Endothelial cell of umbilical vein (primary cell): Measurements from ENCODE around the gene SFSWAP. TPM values are rescaled to one million over a fixed set of nuclear protein-coding genes. Genes with fewer than 3 reads are reported as not detected.

Experiments used
- BruUV-seq: library from RNA; stranded (reverse); fragments of 400-500 nt; replicated peaks from 2 replicates; lab custom pipeline; 2021; lab: Mats Ljungman, UMichigan
- CTCF ChIA-PET: fragments of 300-600, 350-600 bp; sonication (Branson Sonifier 250); formaldehyde crosslinking; loops from one replicate; lab custom pipeline; 2021; ENCODE audit warnings: antibody characterized with exemption, inconsistent platforms; lab: Charles Lee
- POLR2A ChIA-PET: fragments of 300-600, 350-600 bp; sonication (Branson Sonifier 250); formaldehyde crosslinking; loops from one replicate; lab custom pipeline; 2021; ENCODE audit warnings: antibody characterized with exemption, inconsistent platforms; lab: Charles Lee
- DNase-seq: peaks from one replicate; pipeline ENCODE4 v3.0.0-alpha.2; 2011; ENCODE audit warnings: low read depth, low spot score
- FAIRE-seq: peaks from 2 replicates; lab custom pipeline; 2011; peaks lifted over from hg19 to GRCh38; lab: Jason Lieb, UNC
- H2AFZ ChIP-seq: 2 replicates; pipeline ENCODE4 v1.6.0; 2012; ENCODE audit warnings: low read depth, low read length, control low read depth, inconsistent platforms
- H3K27ac ChIP-seq: 2 replicates; pipeline ENCODE4 v1.5.1; 2011; ENCODE audit warnings: low read depth, mild to moderate bottlenecking, control low read depth, low read length, moderate library complexity; ENCODE audit not compliant: insufficient read depth
- H3K27me3 ChIP-seq, 2 experiments: 2 replicates each; pipeline versions ENCODE4 v1.6.0 to v1.6.1; 2011; ENCODE audit warnings: low read length in 2 of 2, mixed read lengths in 1 of 2; ENCODE audit not compliant: control insufficient read depth in 2 of 2, insufficient read depth in 2 of 2
- H3K36me3 ChIP-seq, 2 experiments: 2 replicates in 1 of 2; 3 replicates in 1 of 2; pipeline ENCODE4 v1.5.1; 2011; ENCODE audit warnings: low read length in 2 of 2, mild to moderate bottlenecking in 1 of 2, moderate library complexity in 1 of 2; ENCODE audit not compliant: control insufficient read depth in 2 of 2, insufficient read depth in 2 of 2; ENCODE audit errors: extremely low read depth in 1 of 2
- H3K4me1 ChIP-seq: 3 replicates; pipeline ENCODE4 v1.5.1; 2011; ENCODE audit warnings: mild to moderate bottlenecking, low read length; ENCODE audit not compliant: control insufficient read depth, insufficient read depth; ENCODE audit errors: extremely low read depth
- H3K4me2 ChIP-seq: 2 replicates; pipeline ENCODE4 v1.6.1; 2011; ENCODE audit warnings: low read length, control low read depth, mixed read lengths; ENCODE audit not compliant: insufficient read depth
- H3K4me3 ChIP-seq, 3 experiments: fragments of 200-600 bp in 1 of 3; sonication (generic), shearing (Covaris generic) in 1 of 3; replicated peaks in 1 of 3; 2 replicates each; pipeline ENCODE4 v1.5.1; 2011 to 2016; ENCODE audit warnings: control low read depth in 3 of 3, low read length in 3 of 3, mild to moderate bottlenecking in 2 of 3, inconsistent platforms in 1 of 3, low read depth in 1 of 3, moderate library complexity in 1 of 3; ENCODE audit not compliant: insufficient read depth in 1 of 3
- H3K79me2 ChIP-seq: 2 replicates; pipeline ENCODE4 v1.6.0; 2012; ENCODE audit warnings: low read length, inconsistent platforms; ENCODE audit not compliant: control insufficient read depth, insufficient read depth
- H3K9ac ChIP-seq: replicated peaks from 2 replicates; pipeline ENCODE3; 2011; ENCODE audit warnings: low read length, control low read depth; ENCODE audit not compliant: insufficient read depth; ENCODE audit errors: extremely low read depth
- H3K9me1 ChIP-seq: replicated peaks from 3 replicates; pipeline ENCODE4 v1.6.0; 2011; ENCODE audit warnings: mild to moderate bottlenecking, low read length; ENCODE audit not compliant: control insufficient read depth, insufficient read depth; ENCODE audit errors: extremely low read depth
- H3K9me3 ChIP-seq: replicated peaks from 2 replicates; pipeline ENCODE4 v1.5.1; 2012; ENCODE audit warnings: low read length, inconsistent platforms; ENCODE audit not compliant: control insufficient read depth, insufficient read depth
- H4K20me1 ChIP-seq: replicated peaks from 2 replicates; pipeline ENCODE3; 2011; ENCODE audit warnings: mild to moderate bottlenecking, low read length; ENCODE audit not compliant: control insufficient read depth, insufficient read depth; ENCODE audit errors: extremely low read depth
- EZH2 ChIP-seq: IDR thresholded peaks from 2 replicates; pipeline ENCODE4 v1.6.1; 2012; ENCODE audit warnings: borderline replicate concordance, low read depth, mild to moderate bottlenecking, moderate library complexity, low read length, inconsistent platforms; ENCODE audit not compliant: severe bottlenecking
- FOS ChIP-seq: IDR thresholded peaks from 2 replicates; pipeline ENCODE4 v1.6.1; 2011; ENCODE audit warnings: mild to moderate bottlenecking, low read length, moderate library complexity, borderline replicate concordance; ENCODE audit not compliant: insufficient read depth
- GATA2 ChIP-seq: IDR thresholded peaks from 2 replicates; pipeline ENCODE4 v1.7.0; 2011; ENCODE audit warnings: low read depth, mild to moderate bottlenecking, moderate library complexity, mixed read lengths, low read length; ENCODE audit not compliant: insufficient read length, insufficient read depth
- JUN ChIP-seq: IDR thresholded peaks from 2 replicates; pipeline ENCODE4 v1.6.1; 2011; ENCODE audit warnings: borderline replicate concordance, low read depth; ENCODE audit not compliant: insufficient read length, insufficient read depth
- MYC ChIP-seq: IDR thresholded peaks from one replicate; pipeline ENCODE4 v1.6.1; 2011; ENCODE audit warnings: mild to moderate bottlenecking, low read depth, low read length
- POLR2A ChIP-seq: IDR thresholded peaks from 2 replicates; pipeline ENCODE4 v1.6.1; 2012; ENCODE audit warnings: low read depth, mild to moderate bottlenecking, control low read depth, low read length
- POLR2AphosphoS5 ChIP-seq: IDR thresholded peaks from 2 replicates; pipeline ENCODE4 v1.6.1; 2012; ENCODE audit warnings: low read depth, mild to moderate bottlenecking, control low read depth, low read length, moderate library complexity; ENCODE audit not compliant: insufficient read depth
- dilution Hi-C: fragments of 300-500 bp; cut with MboI; formaldehyde crosslinking; loops from one replicate; pipeline ENCODE4 v1.15.0; 2019; ENCODE audit warnings: low sequenced_read_pairs; ENCODE audit not compliant: extremely low pct_ligation_motif_present
- intact Hi-C: fragments of 100-400 bp; cut with micrococcal nuclease; formaldehyde crosslinking; loops from one replicate; pipeline ENCODE4 v1.10.0; 2022
- polyA plus RNA-seq, 4 experiments: library from polyadenylated mRNA; depleted of rRNA in 3 of 4; stranded (reverse) in 3 of 4; unstranded in 1 of 4; fragments of >200 nt; gene quantifications; 2 replicates each; pipeline versions ENCODE4 v1.2.1 to v1.2.3, GENCODE V29; 2011 to 2012; ENCODE audit warnings: missing spikeins in 1 of 4
- total RNA-seq: library from RNA; stranded (reverse); gene quantifications from 2 replicates; pipeline ENCODE4 v1.2.3, GENCODE V29; 2021
- TF ChIP-seq, protein P1 (sequence below): IDR thresholded peaks from 2 replicates; pipeline ENCODE4 v1.6.1; 2011; ENCODE audit not compliant: insufficient read depth, insufficient read length
- TF ChIP-seq, protein P2 (sequence below), 2 donors: IDR thresholded peaks; 1 replicate in 1 of 2; 2 replicates in 1 of 2; pipeline ENCODE4 v1.5.1; 2011; ENCODE audit warnings: low read length in 2 of 2, mild to moderate bottlenecking in 2 of 2, moderate library complexity in 2 of 2, control low read depth in 1 of 2, inconsistent platforms in 1 of 2, low read depth in 1 of 2; ENCODE audit not compliant: insufficient read depth in 1 of 2; ENCODE audit errors: extremely low read depth in 1 of 2

The SFSWAP gene
- total and polyA plus RNA-seq, 2 donors (not counting 3 experiments of a cell fraction or from before 2014, with no cell fraction given): 38.1 to 53.3 TPM

DNA sequence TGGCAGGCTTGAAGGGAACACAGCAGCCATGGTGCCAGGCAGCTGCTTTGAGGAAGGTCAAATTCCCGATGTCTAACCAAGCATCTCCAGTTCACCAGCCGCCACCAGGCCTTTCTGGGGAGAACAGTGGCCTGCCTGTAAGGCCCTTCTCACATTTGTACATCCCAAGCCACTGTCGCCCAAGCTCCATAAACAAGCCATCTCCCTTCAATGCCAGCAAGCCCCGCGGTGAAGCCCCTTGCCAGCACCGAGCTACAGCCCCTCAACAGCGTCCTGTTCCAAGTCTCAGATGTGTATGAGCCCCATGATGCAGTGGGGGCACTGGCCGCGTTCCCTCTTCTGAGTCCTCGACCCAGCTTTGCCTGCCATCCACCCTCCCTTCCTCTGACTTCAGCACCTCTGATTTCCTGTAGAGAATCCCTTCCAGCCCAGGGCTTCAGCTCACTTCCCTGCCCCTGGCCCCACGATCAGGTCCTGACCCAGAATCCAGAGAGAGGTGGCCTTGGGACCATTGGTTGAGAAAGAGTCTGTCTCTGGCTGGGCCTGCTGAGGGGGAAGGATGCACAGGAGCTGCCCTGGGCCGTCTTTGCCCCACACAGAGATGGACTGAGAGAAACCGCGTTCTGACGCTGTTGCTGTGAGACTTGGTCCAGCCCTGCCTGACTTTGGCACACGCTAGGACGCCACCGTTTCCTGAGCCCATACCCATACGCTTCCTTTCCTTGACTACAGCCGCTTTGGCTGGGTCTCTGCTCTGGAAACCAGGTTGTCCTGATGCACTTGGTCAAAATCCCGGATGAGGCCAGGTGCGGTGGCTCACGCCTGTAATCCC, 115.4 kb downstream of the SFSWAP start:
- FAIRE-seq (no peak), DNase-seq (no peak)
- Histone ChIP-seq H3K4me3 (no peak overlapping the region), H3K79me2 (no peaks in the 10 kb centered on the region), H3K27ac (no peak overlapping the region), H4K20me1 (no peaks in the 10 kb centered on the region), H3K4me2 (no peak overlapping the region), H3K9me1 (no peaks in the 10 kb centered on the region), H3K9me3 (no peaks in the 10 kb centered on the region), H2AFZ (no peak overlapping the region), H3K4me1 (peaks cover 12% of the 10 kb centered on the region), H3K36me3 (no peaks in the 10 kb centered on the region), H3K9ac (no peak overlapping the region), H3K27me3 (peaks cover 0 to 4% of the 10 kb centered on the region in 2 experiments)
- CTCF ChIA-PET: interaction anchor here (1.3 to 1.7 kb wide), 2 partner anchors 28 to 722 kb away, joined by 3 to 7 read pairs; no protein-coding TSS in a partner anchor
- POLR2A ChIA-PET: interaction anchor here (0.6 kb wide), 1 partner anchor 110 kb away, joined by 3 read pairs; no protein-coding TSS in a partner anchor
- TF ChIP-seq, protein P1, sequence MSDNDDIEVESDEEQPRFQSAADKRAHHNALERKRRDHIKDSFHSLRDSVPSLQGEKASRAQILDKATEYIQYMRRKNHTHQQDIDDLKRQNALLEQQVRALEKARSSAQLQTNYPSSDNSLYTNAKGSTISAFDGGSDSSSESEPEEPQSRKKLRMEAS: no peak
- TF ChIP-seq MYC (no peak), POLR2AphosphoS5 (no peak), POLR2A (no peak)
- BruUV-seq: no TSS peak
- dilution Hi-C loops (no loop called here), intact Hi-C loops (no loop called here)

DNA sequence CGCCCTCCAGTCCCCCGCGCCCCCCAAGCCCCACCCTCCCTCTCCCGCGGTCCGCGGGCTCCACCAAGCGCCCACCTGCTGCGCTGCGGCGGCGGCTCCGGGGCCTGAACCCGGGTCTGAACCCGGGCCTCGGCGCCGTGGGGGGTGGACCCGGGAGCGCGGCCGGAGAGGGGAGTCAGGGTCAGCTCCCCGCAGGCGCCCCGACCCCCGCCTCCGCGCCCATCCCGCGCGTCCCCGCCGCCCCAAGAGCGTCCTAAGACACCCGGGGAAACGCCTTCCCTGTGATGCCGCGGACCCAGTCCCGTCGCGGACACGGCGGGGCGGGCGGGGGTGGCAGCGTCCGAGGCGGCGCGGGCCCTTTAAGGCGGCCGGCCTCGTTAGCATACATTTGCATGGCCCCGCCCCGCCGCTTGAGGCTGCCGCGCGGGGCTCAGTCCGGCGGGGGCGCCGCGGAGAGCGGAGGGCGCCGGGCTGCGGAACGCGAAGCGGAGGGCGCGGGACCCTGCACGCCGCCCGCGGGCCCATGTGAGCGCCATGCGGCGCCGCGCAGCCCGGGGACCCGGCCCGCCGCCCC, 117.2 kb downstream of the SFSWAP start, which contains the start of gene MMP17:
TSS of gene MMP17 (plus strand) at position 433 of the 574 bp plus-strand sequence. CDS start at position 535, 102 bp downstream.
- H3K27ac ChIP-seq: no peak within 1 kb of the TSS
- H3K4me2 ChIP-seq: peak within 1 kb of the TSS; percentile 10
- POLR2A ChIA-PET: no interaction called here
- intact Hi-C loops: loop anchor here (1.0 to 2.0 kb wide), 3 partner anchors 23 to 73 kb away; no protein-coding TSS in a partner anchor
- TF ChIP-seq MYC: no peak
- TF ChIP-seq FOS: no peak
- TF ChIP-seq EZH2: no peak
- TF ChIP-seq POLR2A: peak; percentile 35
- no peak for TF ChIP-seq GATA2
- TF ChIP-seq, protein P2, sequence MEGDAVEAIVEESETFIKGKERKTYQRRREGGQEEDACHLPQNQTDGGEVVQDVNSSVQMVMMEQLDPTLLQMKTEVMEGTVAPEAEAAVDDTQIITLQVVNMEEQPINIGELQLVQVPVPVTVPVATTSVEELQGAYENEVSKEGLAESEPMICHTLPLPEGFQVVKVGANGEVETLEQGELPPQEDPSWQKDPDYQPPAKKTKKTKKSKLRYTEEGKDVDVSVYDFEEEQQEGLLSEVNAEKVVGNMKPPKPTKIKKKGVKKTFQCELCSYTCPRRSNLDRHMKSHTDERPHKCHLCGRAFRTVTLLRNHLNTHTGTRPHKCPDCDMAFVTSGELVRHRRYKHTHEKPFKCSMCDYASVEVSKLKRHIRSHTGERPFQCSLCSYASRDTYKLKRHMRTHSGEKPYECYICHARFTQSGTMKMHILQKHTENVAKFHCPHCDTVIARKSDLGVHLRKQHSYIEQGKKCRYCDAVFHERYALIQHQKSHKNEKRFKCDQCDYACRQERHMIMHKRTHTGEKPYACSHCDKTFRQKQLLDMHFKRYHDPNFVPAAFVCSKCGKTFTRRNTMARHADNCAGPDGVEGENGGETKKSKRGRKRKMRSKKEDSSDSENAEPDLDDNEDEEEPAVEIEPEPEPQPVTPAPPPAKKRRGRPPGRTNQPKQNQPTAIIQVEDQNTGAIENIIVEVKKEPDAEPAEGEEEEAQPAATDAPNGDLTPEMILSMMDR (IDR thresholded peaks at IDR 0.05; ENCODE audit: extremely low read depth in 1 of 2, insufficient read depth in 1 of 2, low read depth in 1 of 2, low read length in 2 of 2): peak in 1 of 2 donors; percentile 10
- TF ChIP-seq JUN: no peak
- TF ChIP-seq, protein P1: no peak
- TF ChIP-seq POLR2AphosphoS5: no peak
- FAIRE-seq (no peak), DNase-seq (peak; percentile 41)
- H3K36me3 ChIP-seq: no peaks in the 10 kb centered on the region
- no peak within 1 kb of the TSS for H2AFZ ChIP-seq
- no peaks in the 10 kb centered on the region for H4K20me1 ChIP-seq
- no peaks in the 10 kb centered on the region for H3K79me2 ChIP-seq
- H3K27me3 ChIP-seq: peaks cover 0 to 6% of the 10 kb centered on the region in 2 experiments
- BruUV-seq: no TSS peak
- no peak within 1 kb of the TSS for H3K9ac ChIP-seq
- dilution Hi-C loops: no loop called here
- CTCF ChIA-PET: interaction anchor here (2.6 kb wide), 1 partner anchor 723 kb away, joined by 29 read pairs; no protein-coding TSS in a partner anchor
- peaks cover 12% of the 10 kb centered on the region for H3K4me1 ChIP-seq
- H3K9me1 ChIP-seq: no peaks in the 10 kb centered on the region
- no peaks in the 10 kb centered on the region for H3K9me3 ChIP-seq
- peak within 1 kb of the TSS in 1 of 3 experiments; percentile 34 for H3K4me3 ChIP-seq
